T-cell (primary cell): ENCODE measurements around the gene C5orf15. TPM values are rescaled to one million over a fixed set of nuclear protein-coding genes. Genes with fewer than 3 reads are reported as not detected.

Source experiments
- ATAC-seq, 4 experiments: fragments of 200-7000 bp in 3 of 4; fragments of 150-1000 bp in 1 of 4; cut with Tn5 transposase; replicated peaks in 1 of 4; 1 replicate in 3 of 4; 2 replicates in 1 of 4; pipeline ENCODE4 v1.10.0; 2021; ENCODE audit warnings: moderate library complexity in 3 of 4, mild to moderate bottlenecking in 2 of 4, moderate number of reproducible peaks in 1 of 4
- CTCF ChIA-PET, 2 donors: fragments of 300-600 bp; sonication (Branson Sonifier 250); formaldehyde crosslinking; loops; one replicate each; lab custom pipeline; 2022; ENCODE audit warnings: antibody characterized with exemption in 2 of 2; lab: Charles Lee
- POLR2A ChIA-PET, 2 donors: fragments of 300-600 bp; sonication (Branson Sonifier 250); formaldehyde crosslinking; loops; one replicate each; lab custom pipeline; 2022; ENCODE audit warnings: antibody characterized with exemption in 2 of 2; lab: Charles Lee
- DNase-seq, 35 experiments: peaks; one replicate each; pipeline versions ENCODE4 v3.0.0 to v3.0.0-alpha.2; 2013 to 2023
- H3K27ac ChIP-seq: one replicate; pipeline ENCODE4 v1.5.1; 2013; ENCODE audit warnings: low read length
- H3K27me3 ChIP-seq, 2 experiments: replicated peaks in 1 of 2; 1 replicate in 1 of 2; 2 replicates in 1 of 2; pipeline versions ENCODE4 v1.6.1 to v1.7.0; 2013; ENCODE audit warnings: low read length in 1 of 2, mixed read lengths in 1 of 2; ENCODE audit not compliant: control insufficient read depth in 2 of 2, insufficient read depth in 2 of 2; ENCODE audit errors: extremely low read depth in 1 of 2
- H3K36me3 ChIP-seq, 2 donors: 1 replicate in 1 of 2; 2 replicates in 1 of 2; pipeline versions ENCODE4 v1.6.1 to v1.7.0; 2013; ENCODE audit warnings: low read length in 1 of 2; ENCODE audit not compliant: control insufficient read depth in 2 of 2, insufficient read depth in 1 of 2; ENCODE audit errors: extremely low read depth in 1 of 2
- H3K4me1 ChIP-seq, 2 experiments: 1 replicate in 1 of 2; 2 replicates in 1 of 2; pipeline versions ENCODE4 v1.6.1 to v1.7.0; 2013; ENCODE audit warnings: low read length in 2 of 2, mixed read lengths in 1 of 2; ENCODE audit not compliant: insufficient read depth in 2 of 2, control insufficient read depth in 1 of 2; ENCODE audit errors: extremely low read depth in 1 of 2
- H3K4me3 ChIP-seq, 2 donors: 1 replicate in 1 of 2; 2 replicates in 1 of 2; pipeline versions ENCODE4 v1.5.1 to v1.7.0; 2013; ENCODE audit warnings: mild to moderate bottlenecking in 2 of 2, low read length in 1 of 2, moderate library complexity in 1 of 2; ENCODE audit not compliant: control insufficient read depth in 1 of 2; ENCODE audit errors: extremely low read depth in 1 of 2
- H3K9me3 ChIP-seq: 2 replicates; pipeline ENCODE4 v1.7.0; 2013
- H3K27ac Mint-ChIP-seq, 2 donors: one replicate each; pipeline ENCODE4 v1.8.0; 2020 to 2021; ENCODE audit warnings: mild to moderate bottlenecking in 2 of 2, mixed read lengths in 2 of 2
- H3K27me3 Mint-ChIP-seq, 2 donors: one replicate each; pipeline ENCODE4 v1.8.0; 2021 to 2022; ENCODE audit warnings: mixed read lengths in 2 of 2
- H3K36me3 Mint-ChIP-seq: one replicate; pipeline ENCODE4 v1.8.0; 2021; ENCODE audit warnings: mixed read lengths
- H3K4me1 Mint-ChIP-seq, 3 donors: one replicate each; pipeline ENCODE4 v1.8.0; 2020 to 2022; ENCODE audit warnings: mixed read lengths in 3 of 3, mild to moderate bottlenecking in 1 of 3
- H3K4me3 Mint-ChIP-seq, 3 donors: one replicate each; pipeline ENCODE4 v1.8.0; 2020 to 2022; ENCODE audit warnings: mild to moderate bottlenecking in 3 of 3, mixed read lengths in 3 of 3, moderate library complexity in 3 of 3
- H3K9me3 Mint-ChIP-seq, 3 donors: one replicate each; pipeline ENCODE4 v1.8.0; 2020 to 2022; ENCODE audit warnings: mixed read lengths in 3 of 3
- WGBS: methylation state at CpG from one replicate; pipeline ENCODE4 v1.1.5; 2013; ENCODE audit warnings: missing lambda C conversion rate; ENCODE audit not compliant: insufficient coverage; 5-methylcytosine and 5-hydroxymethylcytosine counted together
- total RNA-seq, 35 experiments: library from RNA in 6 of 35; stranded (reverse) in 6 of 35; fragments of 120-200 nt in 1 of 35; gene quantifications; one replicate each; pipeline versions ENCODE4 v1.2.1 to v1.2.4 and lab custom pipeline; 2013 to 2026

The C5orf15 gene
- total RNA-seq, 5 donors from 2014 or later (not counting 1 experiment from before 2014, with no cell fraction given), result 12.6 to 14.7 (median 14.5) TPM

GRCh38 chr5:133918316-133918715, 50.1 kb downstream of the C5orf15 start:
- ChIA-PET CTCF (interaction anchor here in 1 of 2 donors (0.6 kb wide), 1 partner anchor 80 kb away, joined by 3 read pairs; no protein-coding TSS in a partner anchor), POLR2A (no interaction called here)
- H3K4me1 Mint-ChIP-seq, result peaks cover 0 to 4% (median 0%) of the 10 kb centered on the region in 3 donors
- H3K4me3 ChIP-seq, result no peak overlapping the region
- ATAC-seq (no peak), DNase-seq (no peak)
- no peak overlapping the region for H3K27ac Mint-ChIP-seq
- H3K36me3 Mint-ChIP-seq, result no peaks in the 10 kb centered on the region
- H3K4me3 Mint-ChIP-seq, result no peak overlapping the region
- peaks cover 0 to 18% of the 10 kb centered on the region in 2 experiments for H3K27me3 ChIP-seq
- no peaks in the 10 kb centered on the region for H3K9me3 Mint-ChIP-seq
- 98% methylated on average over 4 of the region's 10 CpGs for WGBS
- H3K27ac ChIP-seq, result no peak overlapping the region
- H3K9me3 ChIP-seq, result no peaks in the 10 kb centered on the region
- H3K27me3 Mint-ChIP-seq, result peaks cover 5 to 7% of the 10 kb centered on the region in 2 donors
- H3K36me3 ChIP-seq, result no peaks in the 10 kb centered on the region
- no peaks in the 10 kb centered on the region for H3K4me1 ChIP-seq

GRCh38 chr5:133917785-133918184, 50.6 kb downstream of the C5orf15 start:
- WGBS, result no CpG with 5 or more reads among the region's 7 CpGs
- H3K9me3 Mint-ChIP-seq, result no peaks in the 10 kb centered on the region
- no peak overlapping the region for H3K4me3 Mint-ChIP-seq
- DNase-seq, result no peak
- ChIA-PET POLR2A (no interaction called here), CTCF (interaction anchor here in 1 of 2 donors (0.6 kb wide), 1 partner anchor 81 kb away, joined by 3 read pairs; no protein-coding TSS in a partner anchor)
- no peaks in the 10 kb centered on the region for H3K36me3 Mint-ChIP-seq
- peaks cover 0 to 4% (median 0%) of the 10 kb centered on the region in 3 donors for H3K4me1 Mint-ChIP-seq
- Histone ChIP-seq H3K4me3 (no peak overlapping the region), H3K27ac (no peak overlapping the region), H3K4me1 (no peaks in the 10 kb centered on the region), H3K27me3 (peaks cover 0 to 17% of the 10 kb centered on the region in 2 experiments), H3K9me3 (no peaks in the 10 kb centered on the region), H3K36me3 (no peaks in the 10 kb centered on the region)
- H3K27me3 Mint-ChIP-seq, result peaks cover 5 to 7% of the 10 kb centered on the region in 2 donors
- no peak overlapping the region for H3K27ac Mint-ChIP-seq
- no peak for ATAC-seq

DNA sequence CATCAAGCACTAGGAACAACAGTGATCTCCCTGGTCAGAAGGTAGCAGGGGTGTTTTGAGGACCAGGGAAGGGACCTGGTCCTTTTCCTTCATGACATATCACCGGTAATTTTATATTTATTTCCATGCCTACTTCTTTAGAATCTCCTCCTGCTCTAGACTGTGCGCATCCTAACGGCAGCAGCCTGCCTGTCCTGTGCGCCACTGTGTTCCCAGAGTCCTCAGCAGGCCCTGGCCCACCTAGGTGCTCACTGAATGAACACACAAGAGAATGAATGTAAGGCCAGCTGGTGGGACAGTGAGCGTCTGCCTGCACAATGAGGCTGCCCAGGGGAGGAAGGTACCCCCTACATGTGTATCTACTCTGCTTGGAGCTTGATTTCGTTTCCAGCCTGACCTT, 51.5 kb downstream of the C5orf15 start:
- Histone ChIP-seq H3K9me3 (no peaks in the 10 kb centered on the region), H3K27me3 (peaks cover 0 to 11% of the 10 kb centered on the region in 2 experiments), H3K27ac (no peak overlapping the region), H3K36me3 (no peaks in the 10 kb centered on the region), H3K4me3 (no peak overlapping the region), H3K4me1 (no peaks in the 10 kb centered on the region)
- ATAC-seq (no peak), DNase-seq (no peak)
- Mint-ChIP-seq H3K4me1 (peaks cover 0 to 4% (median 0%) of the 10 kb centered on the region in 3 donors), H3K36me3 (no peaks in the 10 kb centered on the region), H3K9me3 (no peaks in the 10 kb centered on the region), H3K27me3 (peaks cover 4 to 5% of the 10 kb centered on the region in 2 donors), H3K4me3 (no peak overlapping the region), H3K27ac (no peak overlapping the region)
- CTCF ChIA-PET, result no interaction called here
- POLR2A ChIA-PET, result interaction anchor here in 1 of 2 donors (0.7 kb wide), 1 partner anchor 22 kb away, joined by 3 read pairs; no protein-coding TSS in a partner anchor
- 85% methylated on average over 5 of the region's 6 CpGs for WGBS

GRCh38 chr5:133916479-133916878, 51.9 kb downstream of the C5orf15 start:
- ATAC-seq (no peak), DNase-seq (no peak)
- Histone ChIP-seq H3K9me3 (no peaks in the 10 kb centered on the region), H3K27ac (no peak overlapping the region), H3K4me1 (no peaks in the 10 kb centered on the region), H3K4me3 (no peak overlapping the region), H3K36me3 (no peaks in the 10 kb centered on the region), H3K27me3 (peaks cover 0 to 8% of the 10 kb centered on the region in 2 experiments)
- ChIA-PET CTCF (no interaction called here), POLR2A (interaction anchor here in 1 of 2 donors (0.7 kb wide), 1 partner anchor 23 kb away, joined by 3 read pairs; no protein-coding TSS in a partner anchor)
- Mint-ChIP-seq H3K4me1 (peaks cover 0 to 4% (median 0%) of the 10 kb centered on the region in 3 donors), H3K9me3 (no peaks in the 10 kb centered on the region), H3K36me3 (no peaks in the 10 kb centered on the region), H3K27ac (no peak overlapping the region), H3K4me3 (no peak overlapping the region), H3K27me3 (peaks cover 4 to 5% of the 10 kb centered on the region in 2 donors)
- WGBS, result no CpG with 5 or more reads among the region's 1 CpG

DNA sequence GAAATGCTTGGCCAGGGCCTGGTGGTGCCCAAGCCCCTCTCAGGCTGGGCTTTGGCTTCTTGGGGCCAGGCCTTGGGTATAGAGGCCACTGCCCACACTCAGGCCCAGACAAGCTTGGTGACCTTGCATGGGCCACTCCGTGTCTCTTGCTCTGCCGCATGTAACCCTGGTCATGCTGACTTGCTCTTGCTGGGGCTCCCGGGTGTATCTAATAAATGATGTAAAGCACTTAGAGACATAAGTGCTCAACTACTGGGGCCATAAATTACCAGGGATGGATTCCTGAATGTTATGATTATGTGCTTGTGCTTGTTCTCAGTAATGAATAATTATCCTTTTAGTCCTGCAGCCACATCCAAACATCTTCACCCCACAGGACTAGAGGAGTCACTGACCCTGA, 54.0 kb downstream of the C5orf15 start:
- no peak for DNase-seq
- Histone ChIP-seq H3K27me3 (peaks cover 0 to 5% of the 10 kb centered on the region in 2 experiments), H3K4me1 (no peaks in the 10 kb centered on the region), H3K9me3 (no peaks in the 10 kb centered on the region), H3K4me3 (no peak overlapping the region), H3K36me3 (no peaks in the 10 kb centered on the region), H3K27ac (no peak overlapping the region)
- Mint-ChIP-seq H3K27me3 (peaks cover 0 to 5% of the 10 kb centered on the region in 2 donors), H3K4me3 (no peak overlapping the region), H3K36me3 (no peaks in the 10 kb centered on the region), H3K4me1 (peaks cover 0 to under 1% (median 0%) of the 10 kb centered on the region in 3 donors), H3K27ac (no peak overlapping the region), H3K9me3 (no peaks in the 10 kb centered on the region)
- 100% methylated on average over 1 of the region's 3 CpGs for WGBS
- no peak for ATAC-seq
- ChIA-PET CTCF (no interaction called here), POLR2A (no interaction called here)

GRCh38 chr5:133913413-133914155, 54.8 kb downstream of the C5orf15 start:
- Mint-ChIP-seq H3K4me3 (no peak overlapping the region), H3K27ac (no peak overlapping the region), H3K36me3 (no peaks in the 10 kb centered on the region), H3K9me3 (no peaks in the 10 kb centered on the region), H3K27me3 (peaks cover 0 to under 1% of the 10 kb centered on the region in 2 donors), H3K4me1 (no peaks in the 10 kb centered on the region)
- 60% methylated on average over 2 of the region's 8 CpGs for WGBS
- no peak overlapping the region for H3K27ac ChIP-seq
- ATAC-seq (no peak), DNase-seq (no peak)
- POLR2A ChIA-PET, result no interaction called here
- no peaks in the 10 kb centered on the region for H3K4me1 ChIP-seq
- no peaks in the 10 kb centered on the region for H3K9me3 ChIP-seq
- no peaks in the 10 kb centered on the region for H3K27me3 ChIP-seq
- H3K36me3 ChIP-seq, result no peaks in the 10 kb centered on the region
- H3K4me3 ChIP-seq, result no peak overlapping the region
- CTCF ChIA-PET, result no interaction called here
